Measurements from ENCODE around the gene SLC12A4.
"Not testable (repeated sequence)": the region's sequence is repeated elsewhere in the genome, so short reads cannot be mapped to it uniquely, and the experiment has no call there.

The SLC12A4 gene

DNA sequence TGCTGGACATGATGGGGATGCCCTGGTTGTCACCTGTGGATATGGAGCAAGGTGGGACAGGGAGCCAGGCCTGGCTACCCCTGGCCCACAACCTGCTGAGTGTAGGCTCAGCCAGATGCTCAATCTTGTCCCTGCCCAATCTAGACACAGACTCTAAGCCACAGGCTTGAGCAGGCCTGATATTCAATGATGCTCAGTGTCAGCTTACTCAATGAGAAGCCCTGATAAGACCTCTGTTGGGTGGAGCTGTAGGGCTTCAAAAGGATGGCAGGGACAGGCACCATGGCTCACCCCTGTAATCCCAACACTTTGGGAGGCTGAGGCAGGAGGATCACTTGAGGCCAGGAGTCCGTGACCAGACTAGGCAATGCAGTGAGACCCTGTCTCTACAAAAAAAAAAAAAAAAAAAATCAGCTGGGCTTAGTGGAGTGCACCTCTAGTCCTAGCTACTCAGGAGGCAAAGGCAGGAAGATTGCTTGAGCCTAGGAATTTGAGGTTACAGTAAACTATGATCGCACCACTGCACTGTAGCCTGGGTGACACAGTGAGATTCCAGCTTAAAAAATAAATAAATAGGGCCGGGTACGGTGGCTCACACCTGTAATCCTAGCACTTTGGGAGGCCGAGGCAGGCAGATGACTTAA, 27.9 kb downstream of the SLC12A4 start:
- DNase-seq: no peak

GRCh38 chr16:67939507-67940445, 28.7 kb downstream of the SLC12A4 start:
- DNase-seq: no peak

- not testable (repeated sequence) for DNase-seq
These were observed 30.7 kb downstream of the SLC12A4 start for GRCh38 chr16:67937713-67938112.

DNA sequence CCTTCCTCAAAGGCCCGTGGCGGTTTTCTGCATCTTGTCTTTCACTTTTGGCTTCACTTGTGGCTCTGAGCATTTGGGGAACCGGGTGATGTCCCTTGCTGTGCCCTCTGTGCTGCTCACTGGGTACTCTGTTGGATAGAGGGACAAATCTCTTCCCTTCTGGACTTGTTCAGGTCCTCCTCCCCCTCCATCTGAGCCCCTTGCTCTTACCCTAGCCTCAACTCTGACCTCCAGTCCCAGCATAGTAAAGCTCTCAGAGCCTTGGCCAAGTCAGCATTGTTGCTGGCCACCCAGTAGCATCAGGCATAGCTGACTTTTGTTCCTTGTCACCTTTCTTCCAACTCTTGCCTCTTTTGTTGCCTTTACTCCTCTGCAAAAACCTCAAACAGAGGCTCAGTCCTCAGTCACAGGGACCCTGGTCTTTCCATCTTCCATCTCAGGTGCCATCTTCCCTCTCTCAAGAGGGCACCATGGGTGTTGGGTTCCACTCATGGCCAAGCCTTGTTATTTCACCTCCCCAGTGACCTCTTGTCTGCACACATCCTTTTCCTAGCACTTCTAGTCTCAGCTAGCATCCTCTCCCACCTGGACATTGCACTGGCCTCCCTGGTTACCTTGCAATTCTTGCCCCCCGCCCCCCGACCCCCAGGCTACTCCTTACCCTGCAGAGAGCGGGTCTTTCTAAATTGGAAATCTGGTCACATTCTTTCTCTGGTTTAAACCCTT, 31.4 kb downstream of the SLC12A4 start:
- no peak for DNase-seq

DNA sequence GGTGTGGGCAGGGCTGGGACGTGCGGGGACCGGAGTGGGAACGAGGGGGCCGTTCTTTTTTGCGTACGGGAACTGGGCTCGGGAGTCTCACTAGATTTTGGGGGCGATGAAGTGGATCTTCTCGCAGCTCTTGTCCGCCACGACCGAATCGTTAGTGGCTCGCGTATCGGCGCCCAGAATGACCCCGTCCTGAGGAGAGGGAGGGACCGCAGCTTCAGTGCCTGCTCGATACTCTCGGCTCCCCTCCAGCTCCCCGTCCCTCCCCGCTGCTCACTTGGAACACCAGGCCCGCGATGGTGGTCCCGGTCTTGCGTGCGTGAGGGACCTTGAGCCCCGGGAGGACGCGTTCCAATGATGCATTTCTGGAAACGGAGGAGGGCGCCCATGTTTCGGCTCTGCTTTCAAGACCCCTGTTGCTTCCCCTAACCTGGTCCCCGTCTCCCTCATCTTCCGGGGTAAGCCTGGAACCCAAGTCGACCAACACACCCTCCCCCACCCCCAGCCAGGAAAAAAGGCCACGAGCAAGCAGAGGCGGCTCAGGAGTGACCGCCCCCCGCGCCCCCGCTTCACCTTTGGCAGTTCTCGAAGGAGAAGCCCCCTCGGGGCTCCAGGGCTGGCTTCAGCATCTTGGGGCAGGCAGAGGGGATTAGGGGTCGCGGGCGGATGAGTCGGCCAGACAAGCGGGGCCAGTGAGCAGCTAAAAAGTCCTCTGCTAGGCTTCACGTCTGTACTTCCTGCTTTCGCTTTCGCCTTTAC, 32.1 kb downstream of the SLC12A4 start, which contains the start of gene PSMB10:
Gene PSMB10, minus strand, starts transcription at position 727 of the 756 bp plus-strand sequence. Its CDS starts 101 bp downstream, at position 626.
- DNase-seq: no peak

- peak; percentile 94 to 96 for DNase-seq
These were observed 32.9 kb downstream of the SLC12A4 start for GRCh38 chr16:67935402-67936123.

- no peak for DNase-seq
These were observed 33.4 kb downstream of the SLC12A4 start for GRCh38 chr16:67935101-67935401.

- DNase-seq: no peak
These were observed 33.9 kb downstream of the SLC12A4 start for GRCh38 chr16:67934306-67935100.

DNA sequence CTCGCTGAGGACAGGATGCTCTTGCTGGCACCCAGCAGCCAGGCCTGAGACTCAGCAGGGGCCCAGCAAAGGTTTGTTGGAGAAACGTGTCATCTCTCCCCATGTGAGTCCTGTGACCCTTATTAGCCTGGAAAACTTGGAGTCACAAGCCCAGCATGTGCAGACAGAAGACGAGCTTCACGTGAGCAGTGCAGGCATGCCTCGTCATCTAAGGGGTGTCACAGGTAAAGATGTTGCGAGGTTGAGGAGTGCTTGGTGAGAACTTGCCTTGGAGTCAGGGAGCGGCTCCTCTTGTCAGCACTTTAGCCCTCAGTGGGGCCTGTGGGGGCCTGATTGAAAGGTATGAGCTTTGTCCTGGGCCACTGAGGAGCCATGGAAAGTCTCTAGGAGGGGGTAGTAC, 34.6 kb downstream of the SLC12A4 start:
- no peak for DNase-seq

- no peak for DNase-seq
These were observed 36.0 kb downstream of the SLC12A4 start for GRCh38 chr16:67932462-67932840.

GRCh38 chr16:67931712-67932461, 36.5 kb downstream of the SLC12A4 start, which contains the start of gene CTRL:
CTRL (minus strand) TSS chr16:67931862; CDS start chr16:67931852, 10 bp downstream.
- no peak for DNase-seq

- no peak for DNase-seq
These were observed 37.7 kb downstream of the SLC12A4 start for GRCh38 chr16:67930678-67931211.

GRCh38 chr16:67930191-67930590, 38.2 kb downstream of the SLC12A4 start:
- DNase-seq: no peak

DNA sequence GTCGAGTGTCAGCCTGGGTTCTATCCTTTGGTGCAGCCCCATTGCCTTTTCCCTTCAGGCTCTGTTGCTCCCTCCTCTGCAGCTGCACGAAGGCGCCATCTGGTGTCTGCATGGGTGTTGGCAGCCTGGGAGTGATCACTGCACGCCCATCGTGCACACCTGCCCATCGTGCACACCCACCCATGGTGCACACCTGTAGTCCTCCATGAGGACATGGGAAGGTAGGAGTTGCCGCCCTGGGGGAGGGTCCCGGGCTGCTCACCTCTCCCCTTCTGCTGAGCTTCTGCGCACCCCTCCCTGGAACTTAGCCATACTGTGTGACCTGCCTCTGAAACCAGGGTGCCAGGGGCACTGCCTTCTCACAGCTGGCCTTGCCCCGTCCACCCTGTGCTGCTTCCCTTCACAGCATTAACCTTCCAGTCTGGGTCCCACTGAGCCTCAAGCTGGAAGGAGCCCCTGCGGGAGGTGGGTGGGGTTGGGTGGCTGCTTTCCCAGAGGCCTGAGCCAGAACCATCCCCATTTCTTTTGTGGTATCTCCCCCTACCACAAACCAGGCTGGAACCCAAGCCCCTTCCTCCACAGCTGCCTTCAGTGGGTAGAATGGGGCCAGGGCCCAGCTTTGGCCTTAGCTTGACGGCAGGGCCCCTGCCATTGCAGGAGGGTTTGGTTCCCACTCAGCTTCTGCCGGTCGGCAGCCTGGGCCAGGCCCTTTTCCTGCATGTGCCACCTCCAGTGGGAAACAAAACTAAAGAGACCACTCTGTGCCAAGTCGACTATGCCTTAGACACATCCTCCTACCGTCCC, 39.7 kb downstream of the SLC12A4 start:
- peak; percentile 64 to 70 for DNase-seq

GRCh38 chr16:67928147-67928546, 40.3 kb downstream of the SLC12A4 start:
- no peak for DNase-seq

DNA sequence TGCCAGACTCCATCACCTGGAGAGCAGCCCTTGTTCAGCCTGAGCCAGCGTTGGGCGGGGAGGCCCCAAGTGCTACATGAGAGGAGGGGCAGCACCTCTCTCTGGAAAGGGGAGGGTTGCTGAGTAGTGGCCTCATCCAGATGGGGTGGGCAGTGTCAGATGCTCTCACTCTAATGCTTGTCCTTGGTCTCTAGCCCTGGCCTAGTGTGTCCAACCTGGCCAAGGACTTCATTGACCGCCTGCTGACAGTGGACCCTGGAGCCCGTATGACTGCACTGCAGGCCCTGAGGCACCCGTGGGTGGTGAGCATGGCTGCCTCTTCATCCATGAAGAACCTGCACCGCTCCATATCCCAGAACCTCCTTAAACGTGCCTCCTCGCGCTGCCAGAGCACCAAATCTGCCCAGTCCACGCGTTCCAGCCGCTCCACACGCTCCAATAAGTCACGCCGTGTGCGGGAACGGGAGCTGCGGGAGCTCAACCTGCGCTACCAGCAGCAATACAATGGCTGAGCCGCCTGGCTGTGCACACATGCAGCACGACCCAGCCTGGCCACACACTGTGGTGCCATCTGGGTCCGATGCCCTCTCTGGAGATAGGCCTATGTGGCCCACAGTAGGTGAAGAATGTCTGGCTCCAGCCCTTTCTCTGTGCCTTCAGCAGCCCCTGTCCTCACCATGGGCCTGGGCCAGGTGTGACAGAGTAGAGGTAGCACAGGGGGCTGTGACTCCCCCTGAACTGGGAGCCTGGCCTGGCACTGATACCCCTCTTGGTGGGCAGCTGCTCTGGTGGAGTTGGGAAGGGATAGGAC, 41.1 kb downstream of the SLC12A4 start:
- DNase-seq: no peak

DNA sequence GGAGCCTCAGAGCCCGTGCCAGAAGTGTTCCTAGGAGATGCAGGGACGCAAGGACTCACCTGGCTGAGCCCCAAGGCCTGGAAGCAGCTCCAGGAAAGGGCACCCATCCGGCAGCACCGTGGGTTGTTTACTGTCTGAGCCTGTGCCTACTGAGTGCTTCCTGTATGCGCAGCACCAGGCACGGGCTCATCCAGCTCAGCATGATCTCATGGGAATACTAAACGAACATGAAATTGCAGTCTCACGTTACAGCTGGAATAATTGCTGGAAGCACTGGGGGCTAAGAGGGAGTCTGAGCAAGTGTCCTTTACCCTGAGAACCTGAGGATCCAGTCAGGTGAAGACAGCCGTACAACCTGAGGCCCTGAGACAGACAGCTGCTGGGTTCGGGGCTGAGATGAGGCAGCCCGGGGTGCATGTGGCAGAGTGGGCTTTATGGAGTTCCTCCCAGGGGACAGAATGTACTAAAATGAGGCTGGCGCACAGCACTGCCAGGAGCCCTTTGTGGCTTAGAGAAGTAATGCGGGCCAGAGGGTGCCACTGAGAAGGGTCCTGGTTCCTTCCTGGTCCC, 42.2 kb downstream of the SLC12A4 start:
- DNase-seq: peak; percentile 82 to 93
